Hepatocyte (in vitro differentiated cells): ENCODE results near the gene PANK2. TPM values are rescaled to one million over a fixed set of nuclear protein-coding genes. Genes with fewer than 3 reads are reported as not detected.
A peak's percentile ranks its signal among the peaks of the same experiment; 100 is the strongest.

Experiments used
- DNase-seq: peaks from one replicate; pipeline ENCODE4 v3.0.0-alpha.2; 2016; ENCODE audit warnings: low spot score
- H2AFZ ChIP-seq: fragments of 200-600 bp; sonication (generic); 2 replicates; pipeline ENCODE4 v1.6.0; 2016; ENCODE audit warnings: antibody characterized with exemption, mild to moderate bottlenecking
- H3K27ac ChIP-seq: fragments of 200-600 bp; sonication (generic); 2 replicates; pipeline ENCODE4 v1.5.1; 2016; ENCODE audit warnings: mild to moderate bottlenecking
- H3K27me3 ChIP-seq: fragments of 200-600 bp; sonication (generic); 2 replicates; pipeline ENCODE4 v1.6.1; 2016
- H3K36me3 ChIP-seq: fragments of 200-600 bp; sonication (generic); replicated peaks from 2 replicates; pipeline ENCODE4 v1.5.1; 2016; ENCODE audit warnings: low read depth; ENCODE audit not compliant: insufficient read depth
- H3K4me1 ChIP-seq: fragments of 200-600 bp; sonication (generic); 2 replicates; pipeline ENCODE4 v1.5.1; 2016; ENCODE audit warnings: mild to moderate bottlenecking, moderate library complexity; ENCODE audit not compliant: insufficient read depth
- H3K4me2 ChIP-seq: fragments of 200-600 bp; sonication (generic); 2 replicates; pipeline ENCODE4 v1.6.0; 2016
- H3K4me3 ChIP-seq: fragments of 200-600 bp; sonication (generic); 2 replicates; pipeline ENCODE4 v1.5.1; 2016; ENCODE audit warnings: mild to moderate bottlenecking
- H3K79me2 ChIP-seq: fragments of 200-600 bp; sonication (generic); 2 replicates; pipeline ENCODE4 v1.6.0; 2017; ENCODE audit warnings: mild to moderate bottlenecking
- H3K9me2 ChIP-seq: fragments of 200-600 bp; sonication (generic); replicated peaks from 2 replicates; pipeline ENCODE4 v1.6.0; 2017; ENCODE audit warnings: mild to moderate bottlenecking; ENCODE audit not compliant: insufficient read depth
- H3K9me3 ChIP-seq: fragments of 200-600 bp; sonication (generic); 2 replicates; pipeline ENCODE4 v1.5.1; 2016; ENCODE audit warnings: low read depth, mild to moderate bottlenecking
- H4K20me1 ChIP-seq: fragments of 200-600 bp; sonication (generic); 2 replicates; pipeline ENCODE4 v1.6.0; 2016; ENCODE audit warnings: mild to moderate bottlenecking; ENCODE audit not compliant: insufficient read depth, poor library complexity, severe bottlenecking
- EZH2 ChIP-seq: fragments of 200-600 bp; sonication (generic); IDR thresholded peaks from 2 replicates; pipeline ENCODE4 v1.6.1; 2016; ENCODE audit warnings: antibody characterized with exemption, mild to moderate bottlenecking, borderline replicate concordance
- EZH2phosphoT487 ChIP-seq: fragments of 200-600 bp; sonication (generic); IDR thresholded peaks from one replicate; pipeline ENCODE4 v1.6.1; 2018; ENCODE audit warnings: antibody characterized with exemption, mild to moderate bottlenecking, low read depth, moderate library complexity; ENCODE audit not compliant: unreplicated experiment, severe bottlenecking
- WGBS: methylation state at CpG from one replicate; pipeline ENCODE4 v1.1.6; 2016; ENCODE audit warnings: low lambda C conversion rate; ENCODE audit errors: missing lambda C conversion rate; 5-methylcytosine and 5-hydroxymethylcytosine counted together
- microRNA counts: library from miRNA; unstranded; fragments of <30 nt; microRNA quantifications from one replicate; lab custom pipeline; 2017
- microRNA-seq: library from miRNA; unstranded; fragments of <30 nt; microRNA quantifications from one replicate; pipeline ENCODE4, GENCODE V29; 2017
- polyA plus RNA-seq: library from polyadenylated mRNA; unstranded; fragments of >200 nt; fragmentation: Nextera tagmentation; extraction: Ambion mirVana; gene quantifications from 2 replicates; pipeline ENCODE4 v1.2.1, GENCODE V29; 2016
- small RNA-seq: library from RNA; depleted of rRNA; stranded (forward); fragments of <200 nt; gene quantifications from one replicate; pipeline ENCODE3, GENCODE V24; 2014
- total RNA-seq: library from RNA; depleted of rRNA; stranded (reverse); fragments of >200 nt; gene quantifications from 2 replicates; pipeline ENCODE4 v1.2.3, GENCODE V29; 2014
- TF ChIP-seq, protein P1 (sequence below): fragments of 200-600 bp; sonication (generic); IDR thresholded peaks from 2 replicates; pipeline ENCODE4 v1.5.1; 2016; ENCODE audit warnings: antibody characterized with exemption, mild to moderate bottlenecking; ENCODE audit not compliant: poor library complexity

The PANK2 gene
- total and polyA plus RNA-seq, 2 experiments from 2014 or later = 24.1 to 37.6 TPM

DNA sequence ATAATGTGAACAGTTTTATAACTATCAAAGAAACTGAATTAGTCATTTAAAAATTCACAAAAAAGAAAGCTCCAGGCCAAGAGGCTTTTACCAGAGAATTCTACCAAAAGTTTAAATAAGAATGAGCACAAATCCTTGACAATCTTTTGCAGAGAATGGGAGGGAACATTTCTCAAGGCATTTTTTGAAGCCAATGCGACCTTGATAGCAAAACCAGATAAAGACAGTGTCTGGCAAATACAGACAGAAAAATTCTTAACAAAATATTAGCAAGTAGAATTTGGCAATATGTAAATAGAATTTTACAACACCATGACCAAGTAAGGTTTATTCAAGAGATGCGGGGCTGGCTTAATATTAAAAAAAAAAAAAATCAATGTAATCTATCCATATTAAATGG is 84.5 kb downstream of the PANK2 start:
- Histone ChIP-seq H3K79me2 (peaks cover 26% of the 10 kb centered on the region), H2AFZ (no peak overlapping the region), H3K27ac (no peak overlapping the region), H3K27me3 (no peaks in the 10 kb centered on the region), H3K4me3 (no peak overlapping the region), H3K9me2 (no peaks in the 10 kb centered on the region), H3K36me3 (no peaks in the 10 kb centered on the region), H3K9me3 (no peaks in the 10 kb centered on the region), H3K4me2 (no peak overlapping the region), H4K20me1 (no peaks in the 10 kb centered on the region), H3K4me1 (peaks cover 4% of the 10 kb centered on the region)
- TF ChIP-seq, protein P1, sequence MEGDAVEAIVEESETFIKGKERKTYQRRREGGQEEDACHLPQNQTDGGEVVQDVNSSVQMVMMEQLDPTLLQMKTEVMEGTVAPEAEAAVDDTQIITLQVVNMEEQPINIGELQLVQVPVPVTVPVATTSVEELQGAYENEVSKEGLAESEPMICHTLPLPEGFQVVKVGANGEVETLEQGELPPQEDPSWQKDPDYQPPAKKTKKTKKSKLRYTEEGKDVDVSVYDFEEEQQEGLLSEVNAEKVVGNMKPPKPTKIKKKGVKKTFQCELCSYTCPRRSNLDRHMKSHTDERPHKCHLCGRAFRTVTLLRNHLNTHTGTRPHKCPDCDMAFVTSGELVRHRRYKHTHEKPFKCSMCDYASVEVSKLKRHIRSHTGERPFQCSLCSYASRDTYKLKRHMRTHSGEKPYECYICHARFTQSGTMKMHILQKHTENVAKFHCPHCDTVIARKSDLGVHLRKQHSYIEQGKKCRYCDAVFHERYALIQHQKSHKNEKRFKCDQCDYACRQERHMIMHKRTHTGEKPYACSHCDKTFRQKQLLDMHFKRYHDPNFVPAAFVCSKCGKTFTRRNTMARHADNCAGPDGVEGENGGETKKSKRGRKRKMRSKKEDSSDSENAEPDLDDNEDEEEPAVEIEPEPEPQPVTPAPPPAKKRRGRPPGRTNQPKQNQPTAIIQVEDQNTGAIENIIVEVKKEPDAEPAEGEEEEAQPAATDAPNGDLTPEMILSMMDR = no peak
- TF ChIP-seq EZH2phosphoT487 (no peak), EZH2 (no peak)
- WGBS = 77% methylated on average over 2 of the region's 2 CpGs
- no peak for DNase-seq

DNA sequence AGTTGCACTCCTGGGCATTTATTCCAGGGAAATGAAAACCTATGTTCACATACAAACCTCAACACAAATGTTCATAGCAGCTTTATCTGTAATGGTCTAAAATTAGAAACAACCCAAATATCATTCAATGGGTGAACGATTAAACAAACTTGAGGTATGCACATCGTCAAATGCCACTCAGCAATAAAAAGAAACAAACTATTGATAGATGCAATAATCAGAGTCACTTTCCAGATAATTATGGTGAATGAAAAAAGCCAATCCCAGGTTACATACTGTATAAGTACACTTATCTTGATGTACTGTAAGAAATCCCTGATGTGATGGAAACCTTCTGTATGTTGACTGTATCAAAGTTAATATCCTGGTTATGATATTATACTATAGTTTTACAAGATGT is 87.3 kb downstream of the PANK2 start:
- Histone ChIP-seq H3K36me3 (no peaks in the 10 kb centered on the region), H3K27ac (no peak overlapping the region), H3K4me3 (no peak overlapping the region), H3K79me2 (peaks cover 16% of the 10 kb centered on the region), H3K27me3 (no peaks in the 10 kb centered on the region), H3K9me2 (no peaks in the 10 kb centered on the region), H3K9me3 (no peaks in the 10 kb centered on the region), H4K20me1 (no peaks in the 10 kb centered on the region), H2AFZ (no peak overlapping the region), H3K4me1 (no peaks in the 10 kb centered on the region), H3K4me2 (no peak overlapping the region)
- 70% methylated on average over 2 of the region's 2 CpGs for WGBS
- no peak for DNase-seq
- no peak for TF ChIP-seq EZH2
- TF ChIP-seq, protein P1 = no peak
- TF ChIP-seq EZH2phosphoT487 = no peak

MicroRNAs encoded within 50 kb of the gene (microRNA counts, 767-probe panel; counts per million panel counts)
- microRNA hsa-miR-103a-3p (lab: Ali Mortazavi, UCI) = not detected

Small RNA genes lying within 50 kb of the gene (microRNA-seq; reads per million reads assigned to microRNA genes)
- not detected for gene MIR103A2
- gene MIR103B2 = not detected

Small RNA genes lying within 50 kb of the gene (small RNA-seq; reads per million reads assigned to genes)
- 1.5 reads per million, percentile 82 among the genes with 10 or more reads in this experiment for gene MIR103A2

Other genes starting within 250 kb of the PANK2 start
- 0.24 TPM in 1 of 2 replicates, not detected in the other for gene GFRA4, start 226.0 kb upstream of the PANK2 start, total RNA-seq
- not detected in 2 replicates for gene GFRA4, start 226.0 kb upstream of the PANK2 start, polyA plus RNA-seq
- gene ADAM33, start 207.4 kb upstream of the PANK2 start, total RNA-seq = 14.8 and 18.9 TPM in 2 replicates
- gene ADAM33, start 207.4 kb upstream of the PANK2 start, polyA plus RNA-seq = 41.6 and 54.8 TPM in 2 replicates
- gene SIGLEC1, start 176.8 kb upstream of the PANK2 start, total RNA-seq = 0.16 and 0.23 TPM in 2 replicates
- gene SIGLEC1, start 176.8 kb upstream of the PANK2 start, polyA plus RNA-seq = 0.11 and 0.62 TPM in 2 replicates
- gene HSPA12B, start 156.7 kb upstream of the PANK2 start, total RNA-seq = 3.4 and 3.7 TPM in 2 replicates
- gene HSPA12B, start 156.7 kb upstream of the PANK2 start, polyA plus RNA-seq = 2.5 and 2.9 TPM in 2 replicates
- gene ADISSP, start 121.6 kb upstream of the PANK2 start, total RNA-seq = 9.6 and 11.7 TPM in 2 replicates
- 31.7 and 36.0 TPM in 2 replicates for gene ADISSP, start 121.6 kb upstream of the PANK2 start, polyA plus RNA-seq
- gene SPEF1, start 107.9 kb upstream of the PANK2 start, total RNA-seq = 0.63 TPM in 1 of 2 replicates, not detected in the other
- 0.51 TPM in 1 of 2 replicates, not detected in the other for gene SPEF1, start 107.9 kb upstream of the PANK2 start, polyA plus RNA-seq
- 40.9 and 46.7 TPM in 2 replicates for gene CENPB, start 102.6 kb upstream of the PANK2 start, total RNA-seq
- gene CENPB, start 102.6 kb upstream of the PANK2 start, polyA plus RNA-seq = 17.6 and 21.2 TPM in 2 replicates
- gene CDC25B, start 93.1 kb upstream of the PANK2 start, total RNA-seq = 15.1 and 15.7 TPM in 2 replicates
- 20.0 and 21.9 TPM in 2 replicates for gene CDC25B, start 93.1 kb upstream of the PANK2 start, polyA plus RNA-seq
- 13.8 and 15.9 TPM in 2 replicates for gene AP5S1, start 68.8 kb upstream of the PANK2 start, total RNA-seq
- 19.7 and 21.8 TPM in 2 replicates for gene AP5S1, start 68.8 kb upstream of the PANK2 start, polyA plus RNA-seq
- 21.9 and 24.7 TPM in 2 replicates for gene MAVS, start 42.6 kb upstream of the PANK2 start, total RNA-seq
- 12.6 and 15.6 TPM in 2 replicates for gene MAVS, start 42.6 kb upstream of the PANK2 start, polyA plus RNA-seq
- 16.2 and 16.4 TPM in 2 replicates for gene RNF24, start 126.2 kb downstream of the PANK2 start, total RNA-seq
- 23.2 and 24.4 TPM in 2 replicates for gene RNF24, start 126.2 kb downstream of the PANK2 start, polyA plus RNA-seq